Effector CD4-positive, alpha-beta T cell (primary cell): Measurements from ENCODE around the gene PCDHB5. TPM values are rescaled to one million over a fixed set of nuclear protein-coding genes. Genes with fewer than 3 reads are reported as not detected.
"Not testable (repeated sequence)": the region's sequence is repeated elsewhere in the genome, so short reads cannot be mapped to it uniquely, and the experiment has no call there.

Experiments used
- DNase-seq: peaks from one replicate; pipeline ENCODE4 v3.0.0-alpha.2; 2020
- total RNA-seq: gene quantifications from one replicate; lab custom pipeline; 2026; lab: John Stamatoyannopoulos, UW

Gene PCDHB5
- not detected for total RNA-seq

GRCh38 chr5:141135030-141135717 lies at the start of gene PCDHB5:
PCDHB5 (plus strand) TSS chr5:141135206; CDS start chr5:141135435, 229 bp downstream.
- no peak for DNase-seq

- no peak for DNase-seq
Observed at GRCh38 chr5:141094481-141095262, 40.3 kb upstream of the PCDHB5 start, which contains the start of gene PCDHB2. PCDHB2 (plus strand) TSS chr5:141094615; CDS start chr5:141094791, 176 bp downstream.

DNA sequence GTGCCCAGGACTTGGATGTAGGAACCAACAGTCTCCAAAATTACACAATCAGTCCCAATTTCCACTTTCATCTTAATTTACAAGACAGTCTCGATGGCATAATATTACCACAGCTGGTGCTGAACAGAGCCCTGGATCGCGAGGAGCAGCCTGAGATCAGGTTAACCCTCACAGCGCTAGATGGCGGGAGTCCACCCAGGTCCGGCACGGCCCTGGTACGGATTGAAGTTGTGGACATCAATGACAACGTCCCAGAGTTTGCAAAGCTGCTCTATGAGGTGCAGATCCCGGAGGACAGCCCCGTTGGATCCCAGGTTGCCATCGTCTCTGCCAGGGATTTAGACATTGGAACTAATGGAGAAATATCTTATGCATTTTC lies 39.8 kb upstream of the PCDHB5 start:
- no peak for DNase-seq

DNA sequence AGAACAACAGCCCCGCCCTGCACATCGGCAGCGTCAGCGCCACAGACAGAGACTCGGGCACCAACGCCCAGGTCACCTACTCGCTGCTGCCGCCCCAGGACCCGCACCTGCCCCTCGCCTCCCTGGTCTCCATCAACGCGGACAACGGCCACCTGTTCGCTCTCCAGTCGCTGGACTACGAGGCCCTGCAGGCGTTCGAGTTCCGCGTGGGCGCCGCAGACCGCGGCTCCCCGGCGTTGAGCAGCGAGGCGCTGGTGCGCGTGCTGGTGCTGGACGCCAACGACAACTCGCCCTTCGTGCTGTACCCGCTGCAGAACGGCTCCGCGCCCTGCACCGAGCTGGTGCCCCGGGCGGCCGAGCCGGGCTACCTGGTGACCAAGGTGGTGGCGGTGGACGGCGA lies 38.8 kb upstream of the PCDHB5 start:
- DNase-seq: not testable (repeated sequence)

- not testable (repeated sequence) for DNase-seq
Observed at GRCh38 chr5:141096586-141096985, 38.4 kb upstream of the PCDHB5 start.

- no peak for DNase-seq
Observed at GRCh38 chr5:141100243-141100805, 34.7 kb upstream of the PCDHB5 start, which contains the start of gene PCDHB3. PCDHB3 (plus strand) TSS chr5:141100473; CDS start chr5:141100650, 177 bp downstream.

- no peak for DNase-seq
Observed at GRCh38 chr5:141101059-141101458, 33.9 kb upstream of the PCDHB5 start.

- DNase-seq: not testable (repeated sequence)
Observed at GRCh38 chr5:141102070-141102469, 32.9 kb upstream of the PCDHB5 start.

DNA sequence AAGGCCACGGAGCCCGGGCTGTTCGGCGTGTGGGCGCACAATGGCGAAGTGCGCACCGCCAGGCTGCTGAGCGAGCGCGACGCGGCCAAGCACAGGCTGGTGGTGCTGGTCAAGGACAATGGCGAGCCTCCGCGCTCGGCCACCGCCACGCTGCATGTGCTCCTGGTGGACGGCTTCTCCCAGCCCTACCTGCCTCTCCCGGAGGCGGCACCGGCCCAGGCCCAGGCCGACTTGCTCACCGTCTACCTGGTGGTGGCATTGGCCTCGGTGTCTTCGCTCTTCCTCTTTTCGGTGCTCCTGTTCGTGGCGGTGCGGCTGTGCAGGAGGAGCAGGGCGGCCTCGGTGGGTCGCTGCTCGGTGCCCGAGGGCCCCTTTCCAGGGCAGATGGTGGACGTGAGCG lies 32.5 kb upstream of the PCDHB5 start:
- not testable (repeated sequence) for DNase-seq

- DNase-seq: no peak
Observed at GRCh38 chr5:141105350-141105749, 29.7 kb upstream of the PCDHB5 start.

- DNase-seq: no peak
Observed at GRCh38 chr5:141119250-141119649, 15.8 kb upstream of the PCDHB5 start.

DNA sequence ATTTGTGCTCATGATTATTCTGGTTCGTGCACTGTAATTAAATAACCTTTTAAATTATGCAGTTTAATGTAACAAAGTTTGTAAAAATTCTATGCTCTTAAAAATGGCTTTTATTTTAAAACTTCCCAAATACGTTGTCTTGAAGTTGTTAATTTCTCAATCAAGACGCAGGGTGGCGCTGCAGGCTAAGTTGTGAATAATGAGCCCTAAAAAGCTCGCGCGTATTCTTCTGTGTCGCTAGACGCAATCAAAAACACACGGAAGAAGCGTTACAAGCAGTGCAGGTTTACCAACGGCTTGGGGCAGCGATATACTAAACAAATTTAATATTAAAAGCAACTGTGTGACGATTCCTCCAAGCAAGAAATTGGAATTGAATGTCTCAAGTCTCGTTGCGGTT lies 13.4 kb upstream of the PCDHB5 start, which contains the start of gene PCDHB4:
Gene PCDHB4, plus strand, starts transcription at position 256 of the 400 bp plus-strand sequence. CDS start 181 bp downstream, outside the sequence.
- no peak for DNase-seq

DNA sequence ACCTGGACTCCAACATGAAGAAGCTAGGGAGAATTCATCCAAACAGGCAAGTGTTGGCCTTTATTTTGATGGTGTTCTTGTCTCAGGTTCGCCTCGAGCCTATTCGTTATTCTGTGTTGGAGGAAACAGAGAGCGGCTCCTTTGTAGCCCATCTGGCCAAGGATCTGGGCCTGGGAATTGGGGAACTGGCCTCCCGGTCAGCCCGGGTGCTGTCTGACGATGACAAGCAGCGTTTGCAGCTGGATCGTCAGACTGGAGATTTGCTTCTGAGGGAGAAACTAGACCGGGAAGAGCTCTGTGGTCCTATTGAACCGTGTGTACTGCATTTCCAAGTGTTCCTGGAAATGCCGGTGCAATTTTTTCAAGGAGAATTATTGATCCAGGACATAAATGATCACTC lies 13.0 kb upstream of the PCDHB5 start:
- DNase-seq: no peak

GRCh38 chr5:141123396-141124135 lies 11.4 kb upstream of the PCDHB5 start:
- DNase-seq: not testable (repeated sequence)

- no peak for DNase-seq
Observed at GRCh38 chr5:141127305-141127704, 7.7 kb upstream of the PCDHB5 start.

- DNase-seq: no peak
Observed at GRCh38 chr5:141135718-141136266, 786 bp downstream of the PCDHB5 start.

DNA sequence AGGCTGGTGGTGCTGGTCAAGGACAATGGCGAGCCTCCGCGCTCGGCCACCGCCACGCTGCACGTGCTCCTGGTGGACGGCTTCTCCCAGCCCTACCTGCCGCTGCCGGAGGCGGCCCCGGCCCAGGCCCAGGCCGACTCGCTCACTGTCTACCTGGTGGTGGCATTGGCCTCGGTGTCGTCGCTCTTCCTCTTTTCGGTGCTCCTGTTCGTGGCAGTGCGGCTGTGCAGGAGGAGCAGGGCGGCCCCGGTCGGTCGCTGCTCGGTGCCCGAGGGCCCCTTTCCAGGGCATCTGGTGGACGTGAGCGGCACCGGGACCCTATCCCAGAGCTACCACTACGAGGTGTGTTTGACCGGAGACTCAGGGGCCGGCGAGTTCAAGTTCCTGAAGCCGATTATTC lies 2.3 kb downstream of the PCDHB5 start:
- not testable (repeated sequence) for DNase-seq

- DNase-seq: no peak
Observed at GRCh38 chr5:141149812-141150211, 14.8 kb downstream of the PCDHB5 start, which contains the start of gene PCDHB6. PCDHB6 (plus strand) TSS chr5:141150057; CDS start chr5:141150258, 201 bp downstream.

- no peak for DNase-seq
Observed at GRCh38 chr5:141150224-141150992, 15.4 kb downstream of the PCDHB5 start.

DNA sequence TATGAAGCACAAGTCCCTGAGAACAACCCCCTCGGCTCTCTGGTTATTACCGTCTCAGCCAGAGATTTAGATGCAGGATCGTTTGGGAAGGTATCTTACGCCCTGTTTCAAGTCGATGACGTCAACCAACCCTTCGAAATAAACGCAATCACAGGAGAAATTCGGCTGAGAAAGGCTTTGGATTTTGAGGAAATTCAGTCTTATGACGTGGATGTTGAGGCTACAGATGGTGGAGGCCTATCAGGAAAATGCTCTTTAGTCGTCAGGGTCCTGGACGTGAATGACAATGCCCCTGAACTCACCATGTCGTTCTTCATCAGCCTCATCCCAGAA lies 16.0 kb downstream of the PCDHB5 start:
- DNase-seq: no peak

DNA sequence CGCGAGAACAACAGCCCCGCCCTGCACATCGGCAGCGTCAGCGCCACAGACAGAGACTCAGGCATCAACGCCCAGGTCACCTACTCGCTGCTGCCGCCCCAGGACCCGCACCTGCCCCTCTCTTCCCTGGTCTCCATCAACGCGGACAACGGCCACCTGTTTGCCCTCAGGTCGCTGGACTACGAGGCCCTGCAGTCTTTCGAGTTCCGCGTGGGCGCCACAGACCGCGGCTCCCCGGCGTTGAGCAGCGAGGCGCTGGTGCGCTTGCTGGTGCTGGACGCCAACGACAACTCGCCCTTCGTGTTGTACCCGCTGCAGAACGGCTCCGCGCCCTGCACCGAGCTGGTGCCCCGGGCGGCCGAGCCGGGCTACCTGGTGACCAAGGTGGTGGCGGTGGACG lies 16.6 kb downstream of the PCDHB5 start:
- DNase-seq: not testable (repeated sequence)

GRCh38 chr5:141152096-141152495 lies 17.1 kb downstream of the PCDHB5 start:
- DNase-seq: not testable (repeated sequence)
